HG02571 (cell line): ENCODE measurements around the gene SMAD5.

Experiments used
- ATAC-seq: cut with Tn5 transposase; IDR thresholded peaks from one replicate; pipeline ENCODE4 v1.9.1; 2021; ENCODE audit warnings: mild to moderate bottlenecking, moderate library complexity; ENCODE audit not compliant: unreplicated experiment

Gene SMAD5

DNA sequence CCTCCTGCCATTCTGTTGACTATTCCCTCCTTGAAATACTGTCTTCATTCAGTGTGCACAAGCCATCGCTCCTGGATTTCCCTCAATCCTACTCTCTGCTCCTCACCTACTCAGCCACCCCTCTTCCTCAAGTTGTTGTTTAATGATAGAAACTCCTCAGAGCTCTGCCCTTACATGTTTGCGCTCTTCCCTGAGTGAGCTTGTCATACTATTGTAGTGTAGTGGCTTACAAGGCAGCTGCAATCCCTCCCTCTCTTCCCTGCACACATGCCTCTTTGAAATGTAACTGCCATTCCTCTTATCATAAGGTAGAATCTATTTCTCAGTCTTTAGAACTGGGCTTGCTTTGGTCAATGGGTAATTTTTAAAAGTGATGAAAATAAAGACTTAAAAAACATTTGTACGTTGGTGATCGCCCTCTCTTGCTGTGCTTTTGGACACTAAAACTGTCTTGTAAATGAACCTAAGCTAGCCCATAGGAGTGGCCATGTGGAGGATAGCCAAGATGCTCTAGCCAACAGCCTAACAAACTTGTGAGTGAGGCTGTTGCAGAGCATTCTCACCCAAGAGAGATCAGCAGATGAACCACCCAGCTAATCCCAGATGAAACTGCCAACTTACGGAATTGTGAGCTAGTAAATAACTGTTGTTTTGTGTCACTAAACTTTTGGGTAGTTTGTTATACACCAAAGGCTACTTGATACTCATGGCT lies 18.1 kb upstream of the SMAD5 start:
- ATAC-seq: no peak

DNA sequence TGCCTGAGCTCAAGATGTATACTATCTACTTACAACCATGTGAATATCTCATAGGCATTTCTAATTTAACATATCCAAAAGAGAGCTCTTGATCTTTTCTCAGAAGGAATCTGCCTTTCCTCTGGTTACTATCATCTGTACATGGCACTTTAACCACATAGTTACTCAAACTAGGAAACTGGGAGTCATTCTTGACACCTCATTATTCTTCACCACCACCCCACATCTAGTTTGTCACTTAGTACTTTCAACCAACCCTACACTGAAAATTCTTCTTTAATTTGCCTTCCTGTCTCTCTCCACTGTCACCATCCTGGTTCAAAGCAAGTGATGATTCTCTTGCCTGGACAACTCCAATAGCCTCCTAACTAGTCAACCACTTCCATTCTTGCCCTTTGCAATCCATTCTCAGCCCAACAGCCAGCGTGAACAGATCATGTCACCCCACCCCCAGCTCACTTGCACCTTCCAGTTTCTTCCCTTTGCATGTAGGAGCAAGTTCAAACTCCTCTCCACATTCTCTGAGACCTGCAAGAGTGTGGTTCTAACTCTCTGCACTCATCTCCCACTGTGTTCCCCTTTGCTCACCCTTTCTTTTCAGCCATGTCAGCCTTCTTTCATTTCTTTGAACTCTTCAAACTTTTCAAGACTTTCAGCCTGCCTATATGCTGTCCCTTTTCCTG lies 17.3 kb upstream of the SMAD5 start:
- ATAC-seq: no peak

DNA sequence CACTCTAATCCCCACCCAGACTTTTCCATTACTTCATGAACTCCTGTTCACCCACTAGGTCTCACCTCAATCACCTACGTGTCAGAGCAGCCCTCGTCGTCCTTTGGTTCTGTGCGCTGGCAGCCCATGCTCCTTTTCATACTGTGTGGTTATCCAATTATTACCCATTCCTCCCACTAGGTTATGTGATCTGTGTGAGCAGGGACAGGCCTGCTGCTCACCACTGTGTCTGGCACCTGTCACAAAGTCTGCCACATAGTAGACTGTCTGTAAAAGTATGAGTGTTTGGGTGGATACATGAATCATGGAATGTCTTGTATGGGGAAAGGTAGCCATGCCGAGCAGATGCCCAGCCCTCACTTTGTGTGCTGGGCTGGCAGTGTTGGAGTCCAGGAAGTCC lies 12.1 kb upstream of the SMAD5 start:
- ATAC-seq: no peak

DNA sequence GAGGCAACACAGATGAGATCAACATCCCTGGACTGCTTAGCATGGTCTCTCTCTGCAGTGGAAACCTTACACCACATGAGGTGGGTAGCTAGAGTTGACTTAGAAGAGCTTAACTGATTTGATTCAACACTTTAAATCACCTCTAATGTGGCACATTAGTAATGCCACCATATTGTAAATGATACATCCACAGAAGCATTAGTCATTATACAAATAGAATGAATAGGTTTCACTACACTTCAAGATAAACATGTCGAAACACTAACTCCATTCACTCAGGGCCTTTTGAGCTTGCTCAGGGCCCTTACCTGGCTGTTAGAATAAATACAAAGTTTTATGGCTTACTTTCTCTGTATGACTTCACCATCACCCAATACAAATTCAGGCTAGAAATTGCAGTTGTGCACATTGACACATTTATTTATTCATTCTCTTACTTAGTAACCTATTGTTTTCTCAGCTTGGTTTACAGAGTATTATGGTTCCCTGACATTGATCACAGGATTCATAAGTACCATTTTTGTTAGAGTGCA lies 9.3 kb upstream of the SMAD5 start:
- no peak for ATAC-seq

DNA sequence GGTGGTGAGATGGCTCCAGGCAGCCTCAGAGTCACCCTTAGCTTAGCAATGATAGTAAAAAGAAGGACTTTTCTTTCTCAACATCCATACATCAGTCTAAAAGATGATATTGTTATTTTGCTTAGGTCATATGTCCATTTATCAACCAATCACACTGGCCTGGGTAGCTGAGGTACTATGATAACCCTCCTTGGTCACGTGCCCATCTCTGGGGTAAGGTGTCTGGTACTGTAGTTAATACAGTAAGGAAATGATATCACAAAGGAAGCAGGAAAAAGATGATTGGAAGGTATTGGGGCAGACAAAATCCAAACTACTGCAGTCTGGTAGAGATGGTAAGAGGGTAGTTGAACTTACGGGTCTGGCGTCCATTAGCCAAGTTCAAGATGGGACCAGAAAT lies 5.1 kb upstream of the SMAD5 start:
- ATAC-seq: no peak

DNA sequence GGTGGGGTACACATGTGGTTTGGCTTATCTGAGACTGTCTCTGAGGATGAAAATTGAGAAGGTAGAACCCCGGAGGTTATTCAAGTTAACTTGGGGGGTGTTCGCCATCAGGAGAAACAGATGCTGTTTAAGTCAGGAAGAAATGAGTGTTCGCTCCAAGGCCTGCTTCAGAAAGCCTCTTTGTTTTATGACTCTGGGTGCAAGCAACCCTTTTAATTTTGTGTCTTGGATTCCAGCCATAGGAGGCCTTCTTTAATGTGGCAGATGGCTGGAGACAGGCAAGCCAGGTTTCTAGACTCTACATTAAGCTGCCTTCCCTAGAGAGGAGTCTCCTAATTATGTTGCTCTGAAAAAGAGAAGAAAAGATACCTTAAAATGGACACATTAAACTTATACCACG lies 4.2 kb upstream of the SMAD5 start:
- no peak for ATAC-seq

DNA sequence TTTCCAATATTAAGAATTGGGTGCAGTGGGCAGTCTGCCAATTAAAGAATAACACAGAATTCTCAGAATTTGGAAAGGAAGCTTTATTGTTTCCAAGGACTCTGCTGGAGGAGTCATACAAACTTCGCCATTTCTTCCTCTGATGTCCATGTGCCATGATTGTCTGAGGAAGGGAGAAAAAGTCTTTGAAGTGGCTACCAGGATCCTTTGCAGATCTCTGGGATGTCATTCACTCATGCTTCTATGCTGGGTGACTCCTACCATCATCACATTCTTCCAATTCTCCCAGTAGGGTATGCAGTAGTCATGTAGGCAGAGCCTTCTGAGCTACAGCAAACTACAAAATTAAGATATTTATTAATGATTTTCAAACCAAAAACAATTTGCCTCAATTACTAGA lies 3.2 kb upstream of the SMAD5 start:
- ATAC-seq: no peak

DNA sequence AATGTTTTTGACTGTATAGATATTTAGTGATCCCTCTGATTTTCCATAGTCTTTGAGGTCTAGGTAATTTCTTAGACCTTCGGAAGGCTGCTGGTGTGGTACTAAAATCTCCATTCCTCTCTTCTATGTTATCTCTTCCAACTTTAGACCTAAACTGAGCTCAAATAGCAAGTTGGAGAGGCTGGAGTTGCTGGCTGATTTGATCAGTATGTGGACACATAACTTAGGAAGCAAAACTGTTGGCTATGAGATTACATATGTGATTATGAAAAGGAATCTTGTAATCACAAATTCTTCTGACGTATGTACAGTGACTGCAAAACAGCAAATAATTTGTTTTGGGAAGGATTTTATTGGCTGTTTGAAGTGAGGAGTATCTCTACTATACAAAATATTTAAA lies 2.1 kb upstream of the SMAD5 start:
- no peak for ATAC-seq

DNA sequence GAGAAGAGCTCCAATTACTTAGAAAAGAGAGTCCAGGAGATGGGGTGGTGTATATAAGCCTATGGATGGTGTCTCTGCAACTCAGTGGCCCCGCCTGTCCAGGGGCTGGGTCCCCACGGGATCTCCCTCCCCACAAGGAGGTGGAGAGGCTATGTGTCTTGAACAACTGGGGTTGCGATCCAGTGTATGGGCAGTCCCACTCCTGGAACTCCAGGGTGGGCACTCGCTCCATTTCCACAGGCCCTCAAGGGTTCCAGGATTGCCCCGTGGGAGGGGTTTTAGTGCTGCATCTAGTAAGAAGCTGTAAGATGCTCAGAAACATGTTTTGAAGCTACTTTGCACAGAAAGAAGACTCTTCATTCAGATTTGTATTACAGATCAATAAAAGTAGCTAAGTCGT lies 558 bp upstream of the SMAD5 start:
- ATAC-seq: no peak

DNA sequence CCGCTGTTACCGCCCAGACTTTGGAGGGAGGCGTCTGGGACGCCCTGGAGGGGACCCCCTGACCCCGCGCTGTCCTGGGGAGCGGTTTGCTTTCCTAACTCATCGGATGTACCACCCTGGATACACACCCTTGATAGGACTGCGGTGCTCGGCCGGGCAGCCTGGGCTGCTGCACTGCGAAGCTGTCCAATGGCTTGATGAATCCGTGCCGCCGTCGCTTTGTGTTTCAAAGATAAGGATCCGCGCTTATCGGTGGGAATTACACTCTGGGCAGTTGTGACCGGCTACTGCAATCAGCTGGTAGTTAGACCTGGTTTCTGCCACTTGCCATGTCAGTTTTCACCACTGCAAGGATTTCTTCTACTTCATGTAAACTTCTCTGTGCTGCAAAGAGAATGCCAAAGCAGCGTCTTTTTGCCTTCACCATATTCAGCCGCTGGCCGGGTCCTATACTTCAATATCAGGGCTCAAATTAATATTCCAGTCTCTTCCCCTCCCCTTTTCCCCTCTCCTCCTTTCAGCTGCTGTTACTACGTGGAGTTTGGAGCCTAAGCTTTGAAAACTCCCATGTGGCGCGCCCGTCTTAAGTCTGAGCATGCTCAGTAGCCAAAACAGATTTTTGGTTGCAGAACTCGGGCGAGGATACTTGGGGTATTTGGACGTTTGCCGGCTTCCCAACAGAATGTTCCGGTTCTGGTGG lies 727 bp downstream of the SMAD5 start:
- peak; percentile 28 for ATAC-seq

DNA sequence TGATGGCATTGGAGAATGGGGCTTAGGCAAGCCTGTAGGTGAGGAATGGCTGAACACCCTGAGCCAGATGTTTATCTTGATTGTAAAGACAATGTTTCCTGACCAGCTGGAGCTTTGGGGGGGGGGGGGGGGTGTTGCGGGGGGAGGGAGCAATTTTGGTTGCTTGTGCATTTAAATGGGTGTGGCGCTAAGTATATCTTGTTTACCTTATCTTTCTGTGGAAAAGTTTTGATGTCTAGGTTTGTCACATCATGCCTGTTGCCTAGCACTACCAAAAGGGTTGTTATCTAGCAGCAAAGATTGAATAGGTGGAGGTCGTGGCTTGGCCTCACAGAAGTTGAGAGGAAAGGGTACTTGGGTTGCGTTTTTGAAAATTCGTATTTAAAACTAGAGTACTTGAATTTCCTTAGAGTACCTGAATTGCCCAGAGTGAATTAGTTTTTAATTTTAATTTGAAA lies 1.3 kb downstream of the SMAD5 start:
- ATAC-seq: no peak

DNA sequence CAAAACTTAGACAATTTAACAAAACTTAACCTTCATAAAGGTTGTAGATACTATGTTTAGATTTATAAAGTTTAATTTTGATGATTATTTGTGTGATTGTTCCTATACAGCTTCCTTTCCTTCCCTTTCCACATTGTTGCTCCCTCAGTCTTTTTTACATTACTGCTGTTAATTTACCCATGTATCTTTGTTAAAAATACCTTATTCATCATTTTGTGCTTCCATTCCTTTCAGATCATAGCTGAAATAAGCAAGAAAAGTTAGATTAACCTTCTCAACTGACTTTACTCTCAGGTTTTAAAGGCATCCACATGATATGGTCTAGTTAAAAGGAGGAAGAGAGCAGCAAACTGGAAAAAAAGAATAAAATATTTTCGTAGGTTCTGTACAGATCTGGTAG lies 2.0 kb downstream of the SMAD5 start:
- no peak for ATAC-seq

DNA sequence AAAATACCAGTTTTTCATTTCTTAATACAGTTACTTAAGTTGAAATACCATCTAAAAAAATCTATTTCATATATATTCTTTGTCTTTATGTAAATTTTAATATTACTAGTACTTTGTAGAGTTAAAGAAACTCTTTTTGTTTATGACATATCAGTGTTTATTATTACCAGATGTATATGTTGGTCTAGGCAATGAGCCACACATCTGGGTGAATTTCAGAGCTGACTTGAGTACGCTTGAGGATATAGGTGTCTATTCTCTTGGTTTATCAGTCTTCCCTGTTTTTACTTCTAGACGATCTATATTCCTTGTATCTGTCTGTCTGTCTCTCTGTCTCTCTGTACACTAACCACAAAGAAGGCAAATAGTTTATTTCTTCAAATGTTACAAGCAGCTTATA lies 2.9 kb downstream of the SMAD5 start:
- ATAC-seq: no peak

DNA sequence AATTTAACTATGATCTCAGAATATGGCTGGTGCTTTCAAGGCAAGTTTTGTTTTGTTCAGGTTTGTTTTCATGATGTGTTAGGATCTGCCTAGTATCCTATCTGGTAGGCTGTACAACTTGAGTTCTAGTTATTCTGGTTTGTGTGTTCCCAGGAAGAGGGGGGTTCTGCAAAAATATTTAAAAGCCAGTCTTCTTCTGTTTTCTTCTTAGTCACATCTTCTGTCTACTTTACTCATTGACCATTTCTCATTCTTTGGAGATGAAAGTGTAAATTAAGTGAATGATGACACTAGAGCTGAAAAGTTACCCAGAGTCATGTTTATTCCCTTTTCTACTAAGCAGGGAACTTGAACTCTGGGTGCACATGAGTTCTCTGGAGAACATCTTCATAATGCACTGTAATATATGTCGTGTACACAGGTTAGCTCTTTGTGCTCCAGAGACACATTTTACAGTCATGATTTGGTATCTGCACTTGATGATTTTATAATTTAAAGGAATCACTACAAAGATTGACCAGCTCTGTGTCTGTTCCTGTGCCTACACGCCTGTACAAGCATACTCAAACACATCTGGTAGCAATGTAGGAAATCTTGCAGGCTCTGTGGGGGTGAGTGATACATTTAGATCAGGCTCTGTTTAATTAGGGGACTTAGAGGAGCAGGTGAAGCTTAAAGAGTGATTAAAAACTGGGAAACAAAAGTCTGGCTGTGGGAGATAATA lies 5.0 kb downstream of the SMAD5 start:
- no peak for ATAC-seq

DNA sequence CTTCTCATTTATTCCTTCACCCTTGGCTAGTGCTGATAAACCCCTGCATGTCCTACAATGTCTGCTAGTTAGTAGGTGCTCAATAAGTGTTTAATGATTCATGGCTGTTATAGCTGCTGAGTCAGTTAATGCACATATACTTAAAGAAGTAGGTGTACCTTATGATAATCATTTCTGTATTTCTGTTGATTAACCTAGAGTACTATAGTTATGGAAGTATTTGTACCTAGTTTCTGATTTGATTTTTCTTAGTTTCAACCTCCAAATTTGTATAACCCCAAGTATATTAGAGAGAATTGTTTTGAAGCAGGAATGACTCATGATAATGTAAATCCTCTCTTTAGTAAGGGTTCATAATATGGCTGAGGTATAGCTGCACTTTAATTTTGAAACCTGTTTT lies 8.9 kb downstream of the SMAD5 start:
- ATAC-seq: peak; percentile 62

DNA sequence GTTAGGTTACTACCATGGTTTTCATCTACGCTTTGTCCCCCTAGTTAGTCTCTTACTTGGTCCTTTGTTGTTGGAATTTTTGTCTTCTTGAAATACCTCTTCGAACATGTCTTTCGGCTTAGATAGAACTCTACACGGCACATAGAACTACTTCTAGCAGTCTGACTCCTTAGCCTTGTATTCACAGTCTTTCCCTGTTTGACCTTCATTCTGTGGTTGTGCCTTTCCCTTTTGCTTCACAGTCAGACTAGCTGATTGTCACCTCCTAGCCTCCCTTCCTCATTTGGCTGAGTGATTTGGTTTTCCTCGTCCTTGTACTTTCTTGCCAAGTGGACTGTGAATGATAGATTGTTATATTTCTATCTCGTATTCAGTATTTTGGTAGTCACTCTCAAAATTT lies 10.7 kb downstream of the SMAD5 start:
- no peak for ATAC-seq

DNA sequence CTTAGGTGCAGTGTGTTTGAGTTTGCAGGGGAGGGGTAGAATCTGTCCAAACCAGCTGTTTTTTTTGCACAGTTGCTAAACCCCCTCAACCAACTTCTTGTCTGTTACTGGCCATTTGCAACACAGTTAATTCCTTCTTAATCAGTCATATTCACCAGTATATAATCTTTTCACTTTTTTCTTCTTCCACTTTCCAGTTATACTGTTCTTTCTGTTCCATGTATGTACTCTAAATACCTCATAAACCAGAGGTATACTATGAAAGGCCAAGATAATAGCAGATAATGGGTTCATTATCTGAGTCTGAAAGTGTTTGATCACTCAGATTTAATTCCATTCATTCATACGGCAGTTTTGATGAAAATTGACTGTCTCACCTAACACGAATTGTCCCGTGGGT lies 11.1 kb downstream of the SMAD5 start:
- no peak for ATAC-seq

DNA sequence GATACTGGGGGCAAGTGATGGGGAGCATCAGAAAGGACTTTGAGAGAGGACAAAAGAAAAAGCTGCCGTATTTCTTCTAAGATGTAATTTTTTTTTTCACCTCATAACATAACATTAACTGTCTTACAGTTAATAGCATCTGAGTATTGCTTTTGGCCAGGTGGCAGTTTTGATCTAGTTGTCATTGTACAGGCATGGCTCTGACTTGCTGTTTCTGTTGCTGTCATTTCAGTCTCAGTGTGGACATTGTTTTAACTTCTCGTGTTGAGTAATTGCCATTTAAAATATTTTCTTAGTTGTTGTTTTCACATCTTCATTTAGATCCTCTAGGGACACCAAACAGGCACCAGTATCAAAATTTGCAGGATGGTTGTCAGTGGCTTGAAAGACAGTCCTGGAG lies 12.4 kb downstream of the SMAD5 start:
- ATAC-seq: peak; percentile 68

DNA sequence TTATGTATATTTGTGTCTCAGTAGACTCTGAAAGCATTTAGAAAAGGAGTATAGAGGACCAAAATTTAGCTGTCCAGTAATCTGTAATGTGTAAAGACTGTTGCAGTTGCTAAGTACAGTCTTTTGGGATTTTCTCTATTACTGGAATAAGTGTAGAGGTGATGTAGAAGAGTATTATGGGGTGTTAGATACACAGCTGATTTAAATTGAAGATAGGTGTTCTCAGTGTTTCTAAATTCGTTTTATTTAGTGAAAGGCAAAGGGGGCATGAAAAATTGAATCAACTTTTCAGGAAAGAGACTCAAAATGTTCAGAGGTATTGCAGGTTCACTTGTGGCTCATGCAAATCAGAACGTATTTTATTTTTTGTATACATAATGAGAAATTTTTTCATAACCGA lies 13.6 kb downstream of the SMAD5 start:
- no peak for ATAC-seq

DNA sequence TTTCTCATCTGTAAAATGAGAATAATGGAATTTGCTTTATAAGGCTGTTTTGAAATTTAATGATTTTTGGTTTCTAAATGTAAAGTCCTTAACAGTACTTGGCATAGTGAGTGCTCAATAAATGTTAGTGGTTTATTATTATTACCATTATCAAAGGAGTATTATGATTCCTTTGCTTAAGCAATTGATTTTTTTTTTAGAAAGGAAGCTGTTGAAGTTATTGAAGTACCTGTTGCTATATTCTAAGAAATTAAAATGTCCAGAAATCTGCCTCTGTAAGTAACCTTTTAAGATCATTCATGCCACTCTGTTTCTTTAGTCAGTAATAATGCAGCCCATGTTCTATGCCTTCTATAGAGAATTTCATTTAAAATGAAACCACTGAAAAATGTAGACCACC lies 15.0 kb downstream of the SMAD5 start:
- no peak for ATAC-seq

DNA sequence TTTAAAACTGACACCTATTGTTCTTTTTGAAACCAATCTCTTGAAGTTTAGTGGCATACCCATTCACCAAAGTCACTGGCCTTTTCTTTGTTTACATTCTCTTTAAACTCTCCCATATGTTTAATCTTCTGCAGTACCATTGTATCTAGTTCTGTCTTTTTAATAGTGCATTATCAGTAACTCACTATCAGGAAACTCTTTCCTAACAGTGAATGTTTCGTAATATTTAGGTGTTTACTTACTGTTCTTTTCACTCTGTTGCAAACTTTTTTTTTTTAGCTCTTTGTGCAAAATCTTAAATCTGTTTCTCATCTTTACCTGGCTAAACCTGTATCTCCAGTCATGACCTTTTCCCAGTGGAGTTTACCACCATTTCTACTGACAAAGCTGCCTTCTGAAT lies 17.2 kb downstream of the SMAD5 start:
- ATAC-seq: no peak
